Fibroblast of lung (primary cell): ENCODE results near the gene C2. TPM values are rescaled to one million over a fixed set of nuclear protein-coding genes. Genes with fewer than 3 reads are reported as not detected.

Experiments used
- DNase-seq, 2 donors: peaks; one replicate each; pipeline versions ENCODE4 v3.0.0 to v3.0.0-alpha.2; 2010; ENCODE audit warnings: low read depth in 2 of 2
- H2AFZ ChIP-seq: 2 replicates; pipeline ENCODE4 v1.5.1; 2012; ENCODE audit warnings: low read length, control low read depth, inconsistent platforms
- H3K27ac ChIP-seq: 2 replicates; pipeline ENCODE4 v1.5.1; 2011; ENCODE audit warnings: low read length, control low read depth; ENCODE audit not compliant: insufficient read depth
- H3K27me3 ChIP-seq: 2 replicates; pipeline ENCODE4 v1.5.1; 2011; ENCODE audit warnings: mild to moderate bottlenecking, low read length; ENCODE audit not compliant: control insufficient read depth, insufficient read depth
- H3K36me3 ChIP-seq: 2 replicates; pipeline ENCODE4 v1.5.1; 2011; ENCODE audit warnings: low read length; ENCODE audit not compliant: control insufficient read depth, insufficient read depth
- H3K4me1 ChIP-seq: 2 replicates; pipeline ENCODE4 v1.5.1; 2011; ENCODE audit warnings: low read length; ENCODE audit not compliant: control insufficient read depth, insufficient read depth; ENCODE audit errors: extremely low read depth
- H3K4me2 ChIP-seq: 2 replicates; pipeline ENCODE4 v1.5.1; 2011; ENCODE audit warnings: low read length, control low read depth; ENCODE audit not compliant: insufficient read depth; ENCODE audit errors: extremely low read depth
- H3K4me3 ChIP-seq, 4 experiments: fragments of 200-600 bp in 1 of 4; sonication (generic) in 1 of 4; replicated peaks in 1 of 4; 2 replicates each; pipeline ENCODE4 v1.5.1; 2011 to 2016; ENCODE audit warnings: low read length in 4 of 4, low read depth in 3 of 4, mild to moderate bottlenecking in 3 of 4, control low read depth in 2 of 4, inconsistent platforms in 1 of 4, mixed read lengths in 1 of 4; ENCODE audit not compliant: insufficient read depth in 1 of 4; ENCODE audit errors: control extremely low read depth in 1 of 4
- H3K79me2 ChIP-seq: 2 replicates; pipeline ENCODE4 v1.5.1; 2012; ENCODE audit warnings: mild to moderate bottlenecking, low read length, inconsistent platforms; ENCODE audit not compliant: control insufficient read depth, insufficient read depth
- H3K9ac ChIP-seq: 2 replicates; pipeline ENCODE4 v1.5.1; 2011; ENCODE audit warnings: mild to moderate bottlenecking, low read length, control low read depth; ENCODE audit not compliant: insufficient read depth
- H3K9me3 ChIP-seq: 2 replicates; pipeline ENCODE4 v1.5.1; 2012; ENCODE audit warnings: low read depth, low read length; ENCODE audit not compliant: control insufficient read depth, insufficient read depth
- H4K20me1 ChIP-seq: 2 replicates; pipeline ENCODE4 v1.5.1; 2011; ENCODE audit warnings: low read length; ENCODE audit not compliant: control insufficient read depth, insufficient read depth; ENCODE audit errors: extremely low read depth
- EZH2 ChIP-seq: IDR thresholded peaks from 2 replicates; pipeline ENCODE4 v1.5.1; 2012; ENCODE audit warnings: low read length, control low read depth, mild to moderate bottlenecking; ENCODE audit errors: missing control alignments
- polyA plus RNA-seq, 2 donors: library from polyadenylated mRNA; depleted of rRNA in 1 of 2; stranded (reverse) in 1 of 2; unstranded in 1 of 2; fragments of >200 nt; gene quantifications; 2 replicates each; pipeline ENCODE4 v1.2.1, GENCODE V29; 2011 to 2012; ENCODE audit warnings: missing spikeins in 1 of 2
- total RNA-seq: library from RNA; depleted of rRNA; stranded (reverse); fragments of >200 nt; gene quantifications from 2 replicates; pipeline ENCODE4 v1.2.1, GENCODE V29; 2014
- TF ChIP-seq, protein P1 (sequence below), 2 donors: IDR thresholded peaks in 1 of 2; conservative IDR thresholded peaks in 1 of 2; 1 replicate in 1 of 2; 2 replicates in 1 of 2; pipeline ENCODE4 v1.5.1; 2011 to 2012; ENCODE audit warnings: low read length in 2 of 2, control low read depth in 1 of 2, inconsistent platforms in 1 of 2, low read depth in 1 of 2, mild to moderate bottlenecking in 1 of 2

Gene C2
- total and polyA plus RNA-seq, 2 donors (not counting 1 experiment from before 2014, with no cell fraction given): 7.6 to 16.8 TPM

- no peak for DNase-seq
- Histone ChIP-seq H3K9me3 (no peaks in the 10 kb centered on the region), H4K20me1 (no peaks in the 10 kb centered on the region), H3K79me2 (no peaks in the 10 kb centered on the region), H3K4me3 (peak overlapping the region in 1 of 4 experiments; percentile 35), H3K27ac (peak overlapping the region; percentile 80), H3K9ac (no peak overlapping the region), H3K36me3 (peaks cover 2% of the 10 kb centered on the region), H2AFZ (no peak overlapping the region), H3K27me3 (peaks cover 4% of the 10 kb centered on the region), H3K4me2 (peak overlapping the region; percentile 100), H3K4me1 (peaks cover 12% of the 10 kb centered on the region)
- TF ChIP-seq, protein P1, sequence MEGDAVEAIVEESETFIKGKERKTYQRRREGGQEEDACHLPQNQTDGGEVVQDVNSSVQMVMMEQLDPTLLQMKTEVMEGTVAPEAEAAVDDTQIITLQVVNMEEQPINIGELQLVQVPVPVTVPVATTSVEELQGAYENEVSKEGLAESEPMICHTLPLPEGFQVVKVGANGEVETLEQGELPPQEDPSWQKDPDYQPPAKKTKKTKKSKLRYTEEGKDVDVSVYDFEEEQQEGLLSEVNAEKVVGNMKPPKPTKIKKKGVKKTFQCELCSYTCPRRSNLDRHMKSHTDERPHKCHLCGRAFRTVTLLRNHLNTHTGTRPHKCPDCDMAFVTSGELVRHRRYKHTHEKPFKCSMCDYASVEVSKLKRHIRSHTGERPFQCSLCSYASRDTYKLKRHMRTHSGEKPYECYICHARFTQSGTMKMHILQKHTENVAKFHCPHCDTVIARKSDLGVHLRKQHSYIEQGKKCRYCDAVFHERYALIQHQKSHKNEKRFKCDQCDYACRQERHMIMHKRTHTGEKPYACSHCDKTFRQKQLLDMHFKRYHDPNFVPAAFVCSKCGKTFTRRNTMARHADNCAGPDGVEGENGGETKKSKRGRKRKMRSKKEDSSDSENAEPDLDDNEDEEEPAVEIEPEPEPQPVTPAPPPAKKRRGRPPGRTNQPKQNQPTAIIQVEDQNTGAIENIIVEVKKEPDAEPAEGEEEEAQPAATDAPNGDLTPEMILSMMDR (conservative IDR thresholded peaks at IDR 0.05 in 1 of 2, IDR thresholded peaks at IDR 0.05 in 1 of 2; ENCODE audit: low read depth in 1 of 2, low read length in 2 of 2): no peak
- no peak for TF ChIP-seq EZH2
Observed at GRCh38 chr6:31946370-31946885, 18.9 kb downstream of the C2 start.

GRCh38 chr6:31947070-31947675 is 19.7 kb downstream of the C2 start:
- H3K27me3 ChIP-seq: peaks cover 4% of the 10 kb centered on the region
- peaks cover 12% of the 10 kb centered on the region for H3K4me1 ChIP-seq
- H3K27ac ChIP-seq: no peak overlapping the region
- H3K36me3 ChIP-seq: peaks cover 5% of the 10 kb centered on the region
- TF ChIP-seq, protein P1 (conservative IDR thresholded peaks at IDR 0.05 in 1 of 2, IDR thresholded peaks at IDR 0.05 in 1 of 2; ENCODE audit: low read depth in 1 of 2, low read length in 2 of 2): no peak
- TF ChIP-seq EZH2: no peak
- no peak overlapping the region for H3K9ac ChIP-seq
- H4K20me1 ChIP-seq: no peaks in the 10 kb centered on the region
- no peaks in the 10 kb centered on the region for H3K9me3 ChIP-seq
- H3K79me2 ChIP-seq: no peaks in the 10 kb centered on the region
- no peak overlapping the region for H3K4me2 ChIP-seq
- DNase-seq: no peak
- H2AFZ ChIP-seq: no peak overlapping the region
- H3K4me3 ChIP-seq: no peak overlapping the region

- H3K27ac ChIP-seq: no peak overlapping the region
- peaks cover 7% of the 10 kb centered on the region for H3K36me3 ChIP-seq
- no peaks in the 10 kb centered on the region for H4K20me1 ChIP-seq
- no peaks in the 10 kb centered on the region for H3K79me2 ChIP-seq
- peaks cover 2% of the 10 kb centered on the region for H3K27me3 ChIP-seq
- H2AFZ ChIP-seq: no peak overlapping the region
- no peak overlapping the region for H3K4me3 ChIP-seq
- no peak overlapping the region for H3K9ac ChIP-seq
- peaks cover 12% of the 10 kb centered on the region for H3K4me1 ChIP-seq
- H3K4me2 ChIP-seq: no peak overlapping the region
- TF ChIP-seq, protein P1 (conservative IDR thresholded peaks at IDR 0.05 in 1 of 2, IDR thresholded peaks at IDR 0.05 in 1 of 2; ENCODE audit: low read depth in 1 of 2, low read length in 2 of 2): no peak
- TF ChIP-seq EZH2: no peak
- no peak for DNase-seq
- H3K9me3 ChIP-seq: no peaks in the 10 kb centered on the region
Observed at GRCh38 chr6:31947864-31948263, 20.3 kb downstream of the C2 start.
